HG03520 (cell line): Measurements from ENCODE around the gene ZNF578.
"Not testable (repeated sequence)": the region's sequence is repeated elsewhere in the genome, so short reads cannot be mapped to it uniquely, and the experiment has no call there.

ENCODE experiments used
- ATAC-seq: cut with Tn5 transposase; IDR thresholded peaks from one replicate; pipeline ENCODE4 v1.9.1; 2021; ENCODE audit warnings: mild to moderate bottlenecking, moderate library complexity; ENCODE audit not compliant: unreplicated experiment

ZNF578 gene

GRCh38 chr19:52507266-52507665, 53.9 kb downstream of the ZNF578 start:
- ATAC-seq = no peak

- no peak for ATAC-seq
Measured at GRCh38 chr19:52516191-52516590, 62.8 kb downstream of the ZNF578 start.

DNA sequence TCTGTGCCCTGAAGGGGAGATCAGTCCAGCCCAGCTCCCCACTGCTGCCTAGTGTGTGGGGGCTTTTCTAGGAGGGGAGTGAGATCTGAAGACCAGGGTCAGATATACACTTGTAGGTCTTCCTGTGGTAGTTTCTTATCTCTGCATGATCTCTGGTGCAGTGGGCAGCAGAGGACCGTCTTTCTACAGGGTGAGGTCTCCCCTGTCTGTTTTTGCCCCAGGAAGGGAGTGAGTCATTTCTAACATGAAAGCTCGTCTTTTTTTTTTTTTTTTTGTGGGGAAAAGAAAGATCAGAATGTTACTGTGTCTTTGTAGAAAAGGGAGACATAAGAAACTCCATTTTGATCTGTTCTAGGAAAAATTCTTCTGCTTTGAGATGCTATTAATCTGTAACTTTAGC, 65.3 kb downstream of the ZNF578 start:
- no peak for ATAC-seq

GRCh38 chr19:52519175-52519574, 65.8 kb downstream of the ZNF578 start:
- ATAC-seq = not testable (repeated sequence)

DNA sequence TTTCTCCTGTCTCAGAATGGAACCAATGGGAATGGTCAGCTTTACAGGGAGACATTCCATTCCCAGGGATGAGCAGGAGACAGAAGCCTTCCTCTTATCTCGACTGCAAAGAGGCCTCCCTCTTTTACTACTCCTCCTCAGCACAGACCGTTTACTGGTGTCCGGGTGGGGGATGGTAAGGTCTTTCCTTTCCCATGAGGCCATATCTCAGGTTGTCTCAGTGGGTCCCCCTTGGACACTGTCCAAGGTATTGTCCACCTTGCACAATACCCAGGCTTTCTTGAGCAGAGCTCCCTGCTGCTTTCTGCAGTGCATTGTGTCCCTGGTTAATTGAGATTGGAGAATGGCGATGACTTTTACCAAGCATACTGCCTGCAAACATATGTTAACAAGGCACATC, 66.7 kb downstream of the ZNF578 start:
- ATAC-seq = no peak

DNA sequence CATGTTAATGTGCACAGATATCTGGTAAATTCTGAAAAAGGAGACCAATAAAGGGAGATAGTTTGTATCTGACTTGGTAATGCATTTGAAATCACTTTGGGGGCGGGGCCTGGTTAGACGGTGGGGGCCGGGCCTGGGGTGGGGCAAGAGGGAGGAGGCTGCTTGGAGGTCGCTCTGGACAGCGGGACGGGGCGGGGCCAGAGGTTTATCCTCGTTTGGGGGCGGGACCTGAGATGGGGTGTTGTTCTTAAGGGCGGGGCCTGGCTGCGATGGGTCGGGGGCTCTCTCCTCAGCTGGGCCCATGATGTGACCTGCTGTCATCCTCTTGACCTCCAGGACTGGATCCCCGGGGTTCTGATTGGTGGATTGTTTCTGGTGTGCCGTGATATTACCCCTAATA, 69.2 kb downstream of the ZNF578 start:
- no peak for ATAC-seq

DNA sequence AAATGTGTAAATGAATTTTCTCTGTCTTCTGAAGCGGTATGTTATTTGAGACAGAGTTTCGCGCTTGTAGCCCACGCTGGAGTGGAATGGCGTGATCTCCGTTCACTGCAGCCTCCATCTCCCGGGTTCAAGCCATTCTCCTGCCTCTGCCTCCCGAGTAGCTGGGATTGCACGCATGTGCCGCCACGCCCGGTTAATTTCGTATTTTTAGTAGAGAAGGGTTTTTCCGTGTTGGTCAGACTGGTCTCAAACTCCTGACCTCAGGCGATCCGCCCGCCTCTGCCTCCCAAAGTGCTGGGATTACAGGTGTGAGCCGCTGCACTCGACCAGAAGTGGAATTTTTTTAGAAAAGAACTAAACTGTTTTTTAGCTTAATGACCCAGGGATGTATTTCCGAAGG, 70.7 kb downstream of the ZNF578 start:
- ATAC-seq = no peak

- ATAC-seq = peak; percentile 76
Measured at GRCh38 chr19:52527134-52527955, 74.0 kb downstream of the ZNF578 start, which contains the start of gene ZNF808. Gene ZNF808 (plus strand): TSS chr19:52527668. CDS start chr19:52543285, 15,617 bp downstream.

GRCh38 chr19:52527956-52528351, 74.6 kb downstream of the ZNF578 start:
- ATAC-seq = peak; percentile 20

DNA sequence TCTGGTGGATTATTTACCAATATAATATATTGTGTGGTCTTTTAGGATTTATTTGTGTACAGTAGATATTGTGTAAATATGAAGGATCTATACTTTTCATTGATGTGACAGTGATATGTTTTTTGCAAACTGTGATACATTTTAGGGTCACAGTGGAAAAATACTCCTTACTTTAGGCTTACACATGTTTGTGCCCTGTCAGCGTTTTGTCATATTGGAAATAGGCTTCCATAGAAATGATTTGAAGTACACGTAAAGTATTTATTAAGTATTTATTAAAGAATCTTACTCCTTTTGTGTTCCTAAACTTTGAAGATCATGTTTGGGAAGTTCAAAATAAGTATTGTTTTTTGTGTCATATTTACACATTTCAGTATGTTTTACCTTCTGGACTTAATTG, 79.1 kb downstream of the ZNF578 start:
- no peak for ATAC-seq

DNA sequence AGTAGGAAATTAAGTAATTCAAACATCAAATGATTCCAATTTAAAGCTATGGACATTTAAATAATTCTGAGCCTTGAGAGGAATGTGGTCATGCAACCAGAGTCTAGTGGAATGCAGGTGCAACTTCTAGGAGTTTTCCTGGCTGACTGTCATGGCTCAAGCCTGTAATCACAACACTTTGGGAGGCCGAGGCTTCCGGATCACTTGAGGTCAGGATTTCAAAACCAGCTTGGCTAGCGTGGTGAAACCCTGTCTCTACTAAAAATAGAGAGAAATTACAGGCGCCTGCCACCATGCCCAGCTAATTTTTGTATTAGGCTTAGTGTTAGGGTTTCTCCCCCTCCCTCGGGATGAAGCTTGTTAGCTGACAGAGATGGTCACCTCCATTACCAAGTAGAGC, 80.5 kb downstream of the ZNF578 start:
- ATAC-seq = no peak

DNA sequence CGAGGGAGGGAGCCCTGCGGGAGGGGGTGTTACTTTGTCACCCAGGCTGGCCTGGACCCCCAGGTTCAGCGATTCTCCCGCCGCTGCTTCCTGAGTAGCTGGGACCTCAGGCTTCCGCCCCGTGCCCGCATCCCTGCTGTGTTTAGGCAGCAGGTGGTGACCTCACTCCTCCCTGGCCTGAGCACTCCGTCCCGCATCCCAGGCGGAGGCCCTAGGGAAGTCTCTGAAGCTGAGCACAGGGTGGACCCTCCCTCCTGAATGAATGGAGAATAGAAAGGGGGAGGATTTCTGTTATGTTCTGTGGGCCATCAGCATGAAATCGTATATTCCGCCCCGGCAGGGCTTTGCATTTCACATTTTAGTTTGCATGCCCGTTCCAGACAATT, 82.0 kb downstream of the ZNF578 start:
- not testable (repeated sequence) for ATAC-seq

DNA sequence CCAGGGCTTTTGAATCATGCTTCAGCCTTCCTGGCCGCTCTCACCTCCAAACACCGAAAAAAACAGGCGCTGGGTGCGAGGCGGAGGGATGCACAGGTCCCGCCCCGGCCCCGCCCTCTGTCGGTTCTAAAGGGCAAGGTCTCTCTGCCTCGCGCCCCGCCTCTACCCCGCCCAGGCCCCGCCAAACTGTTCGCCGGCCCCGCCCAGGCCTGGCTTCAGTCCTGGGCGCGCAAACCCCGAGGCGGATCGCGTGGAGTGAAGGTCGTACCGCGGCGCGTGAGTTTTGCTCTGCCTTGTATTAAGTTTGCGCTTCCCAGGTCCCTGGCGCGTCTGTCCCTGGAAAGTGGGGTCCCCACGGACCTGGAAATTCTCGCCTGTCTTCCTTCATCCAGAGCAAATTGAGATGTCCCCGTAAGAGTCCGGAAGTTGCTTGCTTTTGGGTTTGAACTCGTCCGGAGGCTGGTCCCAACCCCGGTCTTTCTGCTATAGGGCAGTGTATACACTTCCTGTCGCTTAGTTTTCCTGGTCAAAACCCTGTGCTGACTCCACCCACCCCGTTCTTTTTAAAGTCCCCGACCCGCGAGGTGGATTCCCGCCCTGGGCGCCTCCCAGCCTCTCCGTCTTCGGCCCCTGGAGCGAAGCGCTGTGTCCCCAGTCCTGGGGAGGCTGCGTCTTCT, 82.6 kb downstream of the ZNF578 start:
- ATAC-seq = peak; percentile 85

- no peak for ATAC-seq
Measured at GRCh38 chr19:52536448-52536800, 83.1 kb downstream of the ZNF578 start.

DNA sequence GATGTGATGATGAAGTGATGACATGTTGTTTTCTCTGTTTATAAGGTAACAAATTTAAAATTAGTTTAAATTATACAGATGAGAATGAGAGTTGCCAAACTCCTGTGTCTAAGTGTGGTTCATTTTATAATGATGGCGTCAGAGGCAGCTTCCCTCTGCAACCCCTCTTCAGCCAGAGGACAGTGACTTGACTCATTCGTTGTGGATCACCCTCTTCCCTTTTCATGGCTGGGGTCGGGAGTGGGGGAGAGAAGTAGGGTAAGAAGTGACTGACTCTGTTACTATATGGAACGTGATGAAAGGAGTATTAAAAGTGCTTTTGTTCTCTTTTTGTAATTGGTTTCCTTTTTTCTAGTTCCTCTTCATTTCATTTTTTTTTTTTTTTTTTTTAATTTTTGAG, 85.5 kb downstream of the ZNF578 start:
- not testable (repeated sequence) for ATAC-seq

DNA sequence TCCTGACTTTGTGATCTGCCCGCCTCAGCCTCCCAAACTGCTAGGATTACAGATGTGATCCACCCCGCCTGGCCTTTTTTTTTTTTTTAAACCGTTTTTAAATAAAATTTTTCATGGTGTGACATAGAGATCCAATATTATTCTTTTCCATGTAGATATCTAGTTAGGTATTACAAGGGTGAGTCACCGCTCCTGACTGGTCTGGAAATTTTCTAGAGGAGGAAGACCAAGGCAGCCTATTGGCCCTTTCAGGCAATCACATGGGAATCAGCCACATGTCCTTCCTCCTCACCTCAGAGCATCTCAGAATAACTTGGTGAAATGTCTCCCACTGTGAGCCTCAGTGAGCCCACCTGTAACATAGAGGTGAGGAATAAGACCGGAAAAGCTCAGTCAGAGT, 87.8 kb downstream of the ZNF578 start:
- not testable (repeated sequence) for ATAC-seq

DNA sequence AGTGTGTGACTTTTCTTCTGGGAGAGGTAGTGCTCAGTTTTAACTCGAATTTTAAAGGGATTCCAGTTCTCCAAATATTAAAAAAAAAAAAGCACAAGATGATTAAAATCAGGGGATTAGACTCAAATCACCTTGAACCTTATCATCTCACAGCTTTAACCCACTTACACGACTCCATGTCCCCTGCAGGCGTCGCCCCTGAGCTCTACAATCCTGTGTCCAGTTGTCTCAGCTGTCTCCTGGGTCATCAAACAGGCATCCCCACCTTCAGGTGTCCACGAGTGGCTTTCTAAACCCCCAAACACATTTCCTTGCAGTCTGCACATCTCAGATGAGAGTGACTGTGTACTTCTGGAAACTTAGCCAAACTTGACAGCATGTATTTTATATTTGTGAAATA, 88.3 kb downstream of the ZNF578 start:
- no peak for ATAC-seq

DNA sequence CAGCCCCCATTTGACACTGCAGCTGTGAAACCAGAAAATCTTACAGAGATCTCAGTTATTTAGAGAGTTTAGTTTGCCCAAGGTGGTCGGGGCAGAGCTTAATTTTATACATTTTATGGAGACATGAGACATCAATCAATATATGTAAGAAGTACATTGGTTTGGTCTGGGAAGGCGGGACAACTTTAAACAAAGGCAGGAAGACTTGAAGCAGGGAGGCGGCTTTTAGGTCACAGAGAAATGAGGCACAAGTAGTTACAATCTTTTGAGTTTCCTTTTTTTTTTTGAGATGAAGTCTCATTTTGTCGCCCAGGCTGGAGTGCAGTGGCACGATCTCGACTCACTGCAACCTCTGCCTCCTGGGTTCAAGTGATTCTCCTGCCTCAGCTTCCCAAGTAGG, 89.2 kb downstream of the ZNF578 start:
- not testable (repeated sequence) for ATAC-seq

GRCh38 chr19:52542984-52543664, 89.8 kb downstream of the ZNF578 start:
- no peak for ATAC-seq

GRCh38 chr19:52554216-52554971, 101.0 kb downstream of the ZNF578 start:
- no peak for ATAC-seq
